CD4-positive, alpha-beta T cell (primary cell): Measurements from ENCODE around the gene FRRS1L. TPM values are rescaled to one million over a fixed set of nuclear protein-coding genes. Genes with fewer than 3 reads are reported as not detected.

Experiments used
- ATAC-seq: fragments of 200-7000 bp; cut with Tn5 transposase; one replicate; pipeline ENCODE4 v1.10.0; 2022; ENCODE audit warnings: mild to moderate bottlenecking; ENCODE audit not compliant: poor library complexity
- CTCF ChIA-PET: fragments of 350-600 bp; sonication (Branson Sonifier 250); formaldehyde crosslinking; loops from one replicate; lab custom pipeline; 2021; ENCODE audit warnings: antibody characterized with exemption, inconsistent platforms; lab: Charles Lee
- POLR2A ChIA-PET: fragments of 350-600 bp; sonication (Branson Sonifier 250); formaldehyde crosslinking; loops from one replicate; lab custom pipeline; 2021; ENCODE audit warnings: antibody characterized with exemption, inconsistent platforms; lab: Charles Lee
- DNase-seq, 14 experiments: peaks; one replicate each; pipeline ENCODE4 v3.0.0-alpha.2; 2013 to 2020; ENCODE audit warnings: mixed read lengths in 2 of 14
- H3K27ac ChIP-seq, 2 donors: one replicate each; pipeline versions ENCODE4 v1.5.1 to v1.7.0; 2013; ENCODE audit warnings: low read length in 2 of 2, low read depth in 1 of 2, mild to moderate bottlenecking in 1 of 2
- H3K27me3 ChIP-seq, 2 experiments: 1 replicate in 1 of 2; 2 replicates in 1 of 2; pipeline versions ENCODE4 v1.6.1 to v1.7.0; 2013; ENCODE audit warnings: low read length in 2 of 2, control low read depth in 1 of 2, mild to moderate bottlenecking in 1 of 2, moderate library complexity in 1 of 2; ENCODE audit not compliant: insufficient read depth in 2 of 2, control insufficient read depth in 1 of 2
- H3K36me3 ChIP-seq: one replicate; pipeline ENCODE4 v1.6.1; 2013; ENCODE audit warnings: low read length, control low read depth; ENCODE audit not compliant: insufficient read depth
- H3K4me1 ChIP-seq: one replicate; pipeline ENCODE4 v1.6.1; 2013; ENCODE audit warnings: low read length, control low read depth; ENCODE audit not compliant: insufficient read depth
- H3K4me3 ChIP-seq: one replicate; pipeline ENCODE4 v1.5.1; 2013; ENCODE audit warnings: mild to moderate bottlenecking, low read length, moderate library complexity
- H3K9me3 ChIP-seq, 2 experiments: 1 replicate in 1 of 2; 2 replicates in 1 of 2; pipeline versions ENCODE4 v1.6.1 to v1.7.0; 2013; ENCODE audit warnings: low read length in 2 of 2, mild to moderate bottlenecking in 2 of 2, control low read depth in 1 of 2, moderate library complexity in 1 of 2; ENCODE audit not compliant: control insufficient read depth in 1 of 2, insufficient read depth in 1 of 2
- H3K27ac Mint-ChIP-seq: one replicate; pipeline ENCODE4 v1.8.0; 2020; ENCODE audit warnings: mixed read lengths
- H3K27me3 Mint-ChIP-seq: one replicate; pipeline ENCODE4 v1.8.0; 2021; ENCODE audit warnings: mixed read lengths
- H3K36me3 Mint-ChIP-seq: one replicate; pipeline ENCODE4 v1.8.0; 2021; ENCODE audit warnings: low read depth, mixed read lengths
- H3K4me1 Mint-ChIP-seq: one replicate; pipeline ENCODE4 v1.8.0; 2021; ENCODE audit warnings: low read depth, mixed read lengths
- H3K4me3 Mint-ChIP-seq: one replicate; pipeline ENCODE4 v1.8.0; 2020; ENCODE audit warnings: mild to moderate bottlenecking, mixed read lengths
- H3K9me3 Mint-ChIP-seq: one replicate; pipeline ENCODE4 v1.8.0; 2020; ENCODE audit warnings: mixed read lengths
- intact Hi-C, 2 experiments: fragments of 100-400 bp; cut with DNase I in 1 of 2; cut with micrococcal nuclease in 1 of 2; formaldehyde crosslinking; loops; one replicate each; pipeline versions ENCODE4 v1.15.1 to v1.9.0; 2023 to 2025; cut with DNase I, micrococcal nuclease
- total RNA-seq, 174 experiments: library from RNA in 2 of 174; stranded (reverse) in 2 of 174; gene quantifications; one replicate each; pipeline ENCODE4 v1.2.3 and lab custom pipeline; 2021 to 2026
- TF ChIP-seq, protein P1 (sequence below): fragments of 200-600 bp; IDR thresholded peaks from one replicate; pipeline ENCODE4 v1.8.0; 2022; ENCODE audit warnings: antibody characterized with exemption, mild to moderate bottlenecking

Gene FRRS1L
- total RNA-seq, 2 experiments from 2014 or later = not detected

DNA sequence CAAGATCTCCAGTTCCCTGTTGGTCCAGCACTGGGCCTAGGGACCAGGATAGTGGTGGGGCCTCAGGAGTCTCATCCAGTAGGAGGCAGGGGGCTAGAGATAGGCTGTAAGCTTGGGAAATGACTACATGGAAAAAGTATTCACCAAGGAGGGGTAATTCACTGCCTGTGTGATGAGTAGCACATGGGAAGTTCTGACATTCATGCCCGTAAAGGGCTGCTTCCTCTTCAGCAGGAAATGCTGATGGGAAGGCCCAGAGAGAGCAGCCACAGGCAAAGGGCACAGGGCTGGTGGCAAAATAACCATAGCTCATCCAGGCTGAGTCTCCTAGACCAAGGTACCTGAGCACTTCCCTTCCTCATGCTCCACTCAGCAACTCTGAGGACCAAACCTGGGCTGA is 23.1 kb upstream of the FRRS1L start:
- H3K9me3 ChIP-seq = no peaks in the 10 kb centered on the region
- TF ChIP-seq, protein P1, sequence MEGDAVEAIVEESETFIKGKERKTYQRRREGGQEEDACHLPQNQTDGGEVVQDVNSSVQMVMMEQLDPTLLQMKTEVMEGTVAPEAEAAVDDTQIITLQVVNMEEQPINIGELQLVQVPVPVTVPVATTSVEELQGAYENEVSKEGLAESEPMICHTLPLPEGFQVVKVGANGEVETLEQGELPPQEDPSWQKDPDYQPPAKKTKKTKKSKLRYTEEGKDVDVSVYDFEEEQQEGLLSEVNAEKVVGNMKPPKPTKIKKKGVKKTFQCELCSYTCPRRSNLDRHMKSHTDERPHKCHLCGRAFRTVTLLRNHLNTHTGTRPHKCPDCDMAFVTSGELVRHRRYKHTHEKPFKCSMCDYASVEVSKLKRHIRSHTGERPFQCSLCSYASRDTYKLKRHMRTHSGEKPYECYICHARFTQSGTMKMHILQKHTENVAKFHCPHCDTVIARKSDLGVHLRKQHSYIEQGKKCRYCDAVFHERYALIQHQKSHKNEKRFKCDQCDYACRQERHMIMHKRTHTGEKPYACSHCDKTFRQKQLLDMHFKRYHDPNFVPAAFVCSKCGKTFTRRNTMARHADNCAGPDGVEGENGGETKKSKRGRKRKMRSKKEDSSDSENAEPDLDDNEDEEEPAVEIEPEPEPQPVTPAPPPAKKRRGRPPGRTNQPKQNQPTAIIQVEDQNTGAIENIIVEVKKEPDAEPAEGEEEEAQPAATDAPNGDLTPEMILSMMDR = no peak
- intact Hi-C loops = no loop called here

DNA sequence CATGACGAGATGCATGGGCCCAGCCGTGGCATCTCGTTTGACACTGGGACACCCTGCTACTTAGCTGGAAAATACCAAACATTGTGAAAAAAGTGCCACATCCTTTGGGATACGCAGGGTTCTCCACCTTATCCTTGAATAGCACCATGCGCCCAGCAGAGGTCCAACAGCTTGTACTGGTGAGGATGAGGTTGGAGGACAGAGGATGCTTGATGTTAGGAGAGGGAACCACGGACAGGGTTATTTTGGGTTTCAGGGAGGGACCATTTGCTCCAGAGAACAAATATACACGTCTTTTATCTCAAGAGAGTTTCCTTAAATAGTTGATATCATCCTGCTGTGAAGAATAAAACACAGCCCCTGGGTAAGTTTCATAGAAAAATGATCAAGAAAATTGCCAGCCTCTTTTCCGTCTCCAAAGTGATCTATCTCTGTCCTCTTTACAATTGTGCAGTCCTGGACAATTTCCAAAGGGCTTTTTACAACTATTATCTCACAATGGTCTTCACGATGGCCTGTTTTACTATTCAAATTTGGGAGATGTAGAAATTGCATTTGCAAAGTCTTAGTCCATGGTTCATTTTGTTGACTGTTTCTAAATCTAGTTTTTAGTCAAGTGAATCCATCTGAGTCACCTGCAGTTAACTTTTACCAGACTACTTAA is 19.9 kb upstream of the FRRS1L start:
- no peaks in the 10 kb centered on the region for H3K4me1 Mint-ChIP-seq
- ATAC-seq = no peak
- no peak overlapping the region for H3K27ac ChIP-seq
- H3K36me3 ChIP-seq = no peaks in the 10 kb centered on the region
- ChIA-PET POLR2A (no interaction called here), CTCF (no interaction called here)
- H3K27me3 Mint-ChIP-seq = peaks cover 4% of the 10 kb centered on the region
- TF ChIP-seq, protein P1 = no peak
- DNase-seq = no peak
- no peaks in the 10 kb centered on the region for H3K9me3 ChIP-seq
- no peaks in the 10 kb centered on the region for H3K9me3 Mint-ChIP-seq
- no peak overlapping the region for H3K4me3 ChIP-seq
- H3K4me3 Mint-ChIP-seq = no peak overlapping the region
- H3K4me1 ChIP-seq = no peaks in the 10 kb centered on the region
- no peaks in the 10 kb centered on the region for H3K27me3 ChIP-seq
- intact Hi-C loops = no loop called here
- H3K27ac Mint-ChIP-seq = no peak overlapping the region
- H3K36me3 Mint-ChIP-seq = no peaks in the 10 kb centered on the region

More for the DNA sequence above, 23.1 kb upstream of the FRRS1L start:
- ChIA-PET CTCF (no interaction called here), POLR2A (no interaction called here)
- H3K4me3 ChIP-seq = no peak overlapping the region
- Mint-ChIP-seq H3K4me1 (no peaks in the 10 kb centered on the region), H3K4me3 (no peak overlapping the region), H3K27me3 (peaks cover 4% of the 10 kb centered on the region), H3K27ac (no peak overlapping the region), H3K9me3 (no peaks in the 10 kb centered on the region), H3K36me3 (no peaks in the 10 kb centered on the region)
- DNase-seq (no peak), ATAC-seq (no peak)
- no peak overlapping the region for H3K27ac ChIP-seq
- H3K27me3 ChIP-seq = peaks cover 0 to 3% of the 10 kb centered on the region in 2 experiments
- H3K36me3 ChIP-seq = no peaks in the 10 kb centered on the region
- H3K4me1 ChIP-seq = no peaks in the 10 kb centered on the region

DNA sequence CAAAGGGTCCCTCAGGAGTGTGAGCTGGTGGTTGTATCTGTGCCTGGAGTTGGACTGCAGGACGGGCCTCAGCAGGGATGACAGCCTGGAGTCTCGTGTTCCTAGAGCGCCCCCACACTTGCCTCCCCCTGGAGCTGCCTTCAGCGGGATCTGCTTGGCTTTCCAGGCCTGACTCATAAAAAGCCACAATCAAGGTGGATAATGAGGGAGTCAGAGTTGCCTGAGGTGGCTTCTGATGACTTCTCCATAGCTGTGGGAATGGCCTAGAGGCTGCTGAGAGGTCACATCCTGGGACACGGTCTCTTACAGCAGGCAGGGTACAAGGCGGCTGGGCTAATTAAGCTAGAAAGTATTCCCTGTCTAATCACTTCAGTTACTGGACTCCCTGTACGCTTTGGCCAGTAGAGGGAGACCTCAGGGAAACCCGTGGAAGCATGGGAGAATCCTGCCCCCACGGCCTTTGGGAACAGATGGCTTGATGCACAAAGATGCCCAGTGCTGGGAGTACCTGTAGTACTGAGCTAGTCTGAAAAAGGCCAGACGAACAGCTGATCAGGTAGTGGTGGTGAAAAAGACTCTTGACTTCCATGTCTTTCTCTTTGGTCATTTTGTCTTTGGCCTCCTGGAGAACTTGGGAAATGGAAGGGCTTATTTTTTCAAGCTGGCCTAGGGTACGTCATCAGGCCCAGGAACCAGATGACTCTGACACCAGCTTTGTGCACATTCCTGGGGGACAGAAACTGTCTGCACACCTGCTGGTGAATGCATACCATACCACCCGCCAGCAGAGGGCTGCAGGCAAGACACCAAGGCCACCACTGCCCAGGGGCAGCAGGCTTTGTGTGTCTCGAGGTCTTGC is 16.1 kb upstream of the FRRS1L start:
- peaks cover 13% of the 10 kb centered on the region for H3K4me1 Mint-ChIP-seq
- no peaks in the 10 kb centered on the region for H3K36me3 Mint-ChIP-seq
- H3K27ac Mint-ChIP-seq = no peak overlapping the region
- no peak overlapping the region for H3K27ac ChIP-seq
- H3K27me3 Mint-ChIP-seq = peaks cover 4% of the 10 kb centered on the region
- ChIA-PET POLR2A (interaction anchor here (0.9 kb wide), 1 partner anchor 9 kb away, joined by 3 read pairs; no protein-coding TSS in a partner anchor), CTCF (no interaction called here)
- DNase-seq (no peak), ATAC-seq (no peak)
- no peak overlapping the region for H3K4me3 Mint-ChIP-seq
- TF ChIP-seq, protein P1 = no peak
- H3K4me3 ChIP-seq = no peak overlapping the region
- H3K9me3 ChIP-seq = no peaks in the 10 kb centered on the region
- H3K36me3 ChIP-seq = no peaks in the 10 kb centered on the region
- peaks cover 0 to 4% of the 10 kb centered on the region in 2 experiments for H3K27me3 ChIP-seq
- intact Hi-C loops = no loop called here
- H3K9me3 Mint-ChIP-seq = no peaks in the 10 kb centered on the region
- peaks cover 6% of the 10 kb centered on the region for H3K4me1 ChIP-seq
